Stimulated activated CD4-positive, alpha-beta T cell treated with anti-CD3 and anti-CD28 coated beads, Interleukin-1b, Interleukin-23, amount 100 ng/mL, for 48 hours (primary cell): Measurements from ENCODE around the gene RAB7B.
"Not testable (repeated sequence)": the region's sequence is repeated elsewhere in the genome, so short reads cannot be mapped to it uniquely, and the experiment has no call there.

Experiments used
- DNase-seq: peaks from one replicate; pipeline ENCODE4 v3.0.0-alpha.2; 2020

Gene RAB7B

GRCh38 chr1:206002871-206003801 is at the start of gene RAB7B:
RAB7B (minus strand) TSS chr1:206003395; CDS start chr1:205994135, 9,260 bp downstream.
- DNase-seq: no peak

DNA sequence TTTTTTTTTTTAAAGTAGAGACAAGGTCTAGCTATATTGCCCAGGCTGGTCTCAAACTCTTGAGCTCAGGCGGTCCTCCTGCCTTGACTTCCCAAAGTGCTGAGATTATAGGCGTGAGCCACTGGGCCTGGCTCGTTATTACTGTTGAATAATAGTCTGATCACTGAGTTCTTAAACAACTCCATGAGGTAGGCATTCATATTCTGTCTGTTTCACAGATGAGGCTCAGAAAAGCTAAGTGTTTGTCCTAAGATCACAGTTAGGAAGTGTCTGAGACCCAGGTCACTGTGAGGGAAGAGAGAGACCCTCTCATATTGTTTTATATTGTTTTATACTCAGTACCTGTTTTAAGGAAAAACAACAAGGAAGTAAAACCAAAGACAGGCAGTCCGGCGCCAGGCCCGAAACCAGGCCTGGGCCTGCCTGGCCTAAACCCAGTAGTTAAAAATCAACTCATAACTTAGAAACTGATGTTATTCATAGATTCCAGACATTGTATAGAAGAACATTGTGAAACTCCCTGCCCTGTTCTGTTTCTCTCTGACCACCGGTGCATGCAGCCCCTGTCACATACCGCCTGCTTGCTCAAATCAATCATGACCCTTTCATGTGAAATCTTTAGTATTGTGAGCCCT is 49.2 kb upstream of the RAB7B start:
- DNase-seq: not testable (repeated sequence)

DNA sequence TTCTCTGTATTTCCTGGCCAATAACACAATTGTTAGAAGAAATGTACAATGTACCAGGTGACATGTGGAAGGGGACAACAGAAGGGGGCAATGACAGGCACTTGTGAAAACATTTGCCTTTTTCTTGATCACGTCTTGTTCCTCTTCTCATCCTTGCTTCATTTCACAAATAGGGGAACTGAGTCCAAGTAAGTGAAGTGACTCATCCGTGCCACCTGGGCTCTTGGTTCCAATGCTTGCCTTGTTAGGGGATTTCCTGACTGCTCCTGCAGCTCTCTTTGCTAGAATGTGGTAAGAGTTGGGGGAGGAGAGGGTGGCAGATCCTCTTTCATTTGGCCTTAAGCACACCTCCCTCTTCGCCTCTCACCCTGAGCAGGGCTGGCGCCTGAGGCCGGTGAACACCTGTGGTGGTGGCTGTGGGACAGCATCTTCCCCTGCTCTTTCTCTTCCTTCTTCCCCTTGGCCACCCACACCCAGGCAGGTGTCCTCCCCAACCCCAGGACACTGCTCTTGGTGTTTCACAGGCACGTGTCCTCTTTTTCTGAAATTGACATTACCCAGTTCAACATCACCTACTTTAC is 47.5 kb upstream of the RAB7B start:
- DNase-seq: peak; percentile 55

- DNase-seq: no peak
These were observed 46.9 kb upstream of the RAB7B start for GRCh38 chr1:206049919-206050600.

DNA sequence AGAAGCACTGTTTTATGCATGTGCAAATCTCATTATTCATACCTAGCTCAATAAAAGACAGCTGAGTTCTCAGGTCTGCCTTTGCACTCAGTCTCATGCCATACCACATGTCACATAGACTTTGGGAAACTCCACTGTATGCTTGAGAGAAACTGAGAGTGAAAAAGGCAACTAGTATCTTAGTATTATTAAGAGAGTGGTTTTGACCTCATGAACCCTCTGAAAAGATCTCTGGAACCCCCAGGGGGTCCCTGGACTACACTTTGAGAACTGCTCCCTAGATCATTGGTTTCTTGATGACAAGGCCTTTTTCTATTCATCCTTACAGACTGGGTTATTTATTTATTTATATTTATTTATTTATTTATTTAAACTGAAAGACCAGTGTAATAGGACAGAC is 46.1 kb upstream of the RAB7B start:
- DNase-seq: no peak

- no peak for DNase-seq
These were observed 45.4 kb upstream of the RAB7B start for GRCh38 chr1:206048582-206048981.

DNA sequence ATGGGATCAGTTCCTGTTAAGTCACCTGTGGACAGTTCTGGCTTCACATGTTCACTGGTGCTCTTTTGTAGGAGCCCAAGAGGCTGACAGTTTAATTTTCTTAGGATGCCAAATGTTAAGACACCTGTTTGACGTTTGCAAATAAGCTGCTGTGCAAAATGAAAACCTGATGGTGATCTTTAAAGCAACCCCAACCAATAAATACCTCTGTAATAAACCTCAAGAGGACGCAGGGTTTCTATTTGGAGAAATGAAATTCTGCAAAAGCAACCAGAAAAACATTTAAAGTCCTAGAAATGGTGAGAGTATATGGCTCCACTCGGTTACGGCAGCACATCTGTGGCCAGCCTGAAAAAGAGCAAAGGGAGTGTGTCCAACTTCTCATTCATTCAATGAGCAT is 44.1 kb upstream of the RAB7B start:
- DNase-seq: no peak

DNA sequence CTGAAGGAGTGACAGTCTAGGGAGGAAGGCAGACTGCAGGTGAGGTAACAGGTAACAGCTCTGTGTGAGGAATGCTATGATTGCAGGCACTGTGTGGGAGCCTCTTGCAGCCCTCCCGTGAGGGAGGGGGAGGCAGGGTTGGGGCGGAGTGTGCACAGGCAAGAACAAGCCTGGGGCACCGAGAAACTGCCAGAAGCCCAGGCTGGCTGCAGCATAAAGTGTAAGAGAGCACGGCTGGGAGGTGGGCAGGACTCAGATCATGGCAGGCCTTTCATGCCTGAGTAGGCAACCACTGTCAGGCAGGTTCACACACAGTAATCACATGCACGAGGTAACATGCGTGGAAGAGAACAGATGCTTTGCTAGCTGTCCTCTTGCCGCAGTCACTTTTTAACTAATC is 38.4 kb upstream of the RAB7B start:
- no peak for DNase-seq

DNA sequence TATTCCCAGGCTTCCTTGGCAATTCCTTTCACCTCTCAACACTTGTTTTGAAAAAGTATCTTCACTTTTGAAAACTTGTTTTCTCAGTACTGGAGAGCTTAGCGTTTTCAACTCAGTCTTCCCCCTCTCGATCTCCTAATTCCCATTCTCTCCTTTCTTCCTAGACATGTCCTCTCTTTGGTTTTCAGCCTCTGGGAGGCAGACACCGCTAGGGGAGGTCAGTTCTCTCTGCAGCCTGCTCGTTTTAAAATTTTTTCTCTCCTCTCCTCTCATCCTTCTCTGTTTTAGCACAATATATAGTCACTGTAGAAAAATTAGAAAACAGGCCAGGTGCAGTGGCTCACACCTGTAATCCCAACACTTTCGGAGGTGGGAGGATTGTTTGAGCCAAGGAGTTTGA is 37.1 kb upstream of the RAB7B start:
- DNase-seq: no peak

GRCh38 chr1:206039046-206039973 is 36.1 kb upstream of the RAB7B start:
- DNase-seq: no peak

GRCh38 chr1:206037581-206037980 is 34.4 kb upstream of the RAB7B start:
- no peak for DNase-seq

- DNase-seq: no peak
These were observed 33.7 kb upstream of the RAB7B start for GRCh38 chr1:206036663-206037455.

GRCh38 chr1:206035027-206035426 is 31.8 kb upstream of the RAB7B start:
- no peak for DNase-seq

DNA sequence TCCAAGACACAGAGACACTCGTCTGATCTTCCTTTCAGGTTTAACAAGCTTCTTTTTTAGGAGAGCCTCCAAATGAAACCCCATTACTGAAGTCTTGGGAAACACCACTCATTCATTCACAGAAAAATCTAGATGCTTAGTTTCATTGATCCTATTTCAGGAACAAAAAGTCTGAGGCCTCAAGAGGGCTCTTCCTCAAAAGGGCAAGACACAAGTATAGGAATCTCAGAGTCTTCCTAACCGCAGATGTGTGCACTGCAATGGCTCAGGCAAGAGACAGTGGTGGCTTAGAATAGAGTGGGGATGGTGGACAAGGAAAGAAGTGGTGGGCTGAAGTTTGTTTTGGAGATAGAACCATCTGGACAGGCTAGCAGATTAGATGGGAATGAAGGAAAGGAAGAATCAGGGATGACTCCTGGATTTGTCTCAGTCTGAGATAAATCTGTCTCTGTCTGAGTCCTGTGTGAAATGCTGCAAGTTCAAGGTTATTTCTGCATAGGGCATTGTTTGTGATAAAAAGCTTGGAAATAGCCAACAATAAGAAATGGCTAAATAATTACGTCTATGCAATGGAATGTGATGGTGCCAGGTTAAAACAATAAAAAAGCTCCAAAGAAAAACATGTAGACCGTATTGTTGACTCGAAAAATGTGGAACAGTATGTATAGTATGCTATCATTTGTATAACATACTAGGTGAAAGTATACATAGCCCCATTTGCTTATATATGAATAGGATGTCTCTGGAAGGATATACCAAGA is 29.4 kb upstream of the RAB7B start:
- no peak for DNase-seq

GRCh38 chr1:206030714-206031113 is 27.5 kb upstream of the RAB7B start:
- peak; percentile 63 for DNase-seq

DNA sequence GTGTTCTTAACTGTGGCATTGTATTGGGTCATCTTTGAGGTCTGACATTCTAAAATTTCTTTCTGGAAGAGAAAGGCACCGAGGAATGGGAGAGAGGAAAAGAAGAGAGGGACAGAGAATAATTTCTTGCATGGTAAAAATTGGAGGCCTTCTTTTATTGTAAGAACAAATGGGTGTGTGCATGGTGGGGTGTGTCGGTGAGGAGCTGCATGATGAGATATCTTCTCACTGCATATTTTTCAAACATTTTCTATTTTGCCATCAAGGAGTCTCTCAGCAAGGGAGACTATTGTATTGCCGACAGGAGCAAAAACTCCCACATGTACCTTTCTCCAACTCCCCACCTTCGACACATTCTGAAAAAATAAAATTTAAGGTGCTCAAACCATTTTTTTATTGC is 27.0 kb upstream of the RAB7B start:
- DNase-seq: no peak

DNA sequence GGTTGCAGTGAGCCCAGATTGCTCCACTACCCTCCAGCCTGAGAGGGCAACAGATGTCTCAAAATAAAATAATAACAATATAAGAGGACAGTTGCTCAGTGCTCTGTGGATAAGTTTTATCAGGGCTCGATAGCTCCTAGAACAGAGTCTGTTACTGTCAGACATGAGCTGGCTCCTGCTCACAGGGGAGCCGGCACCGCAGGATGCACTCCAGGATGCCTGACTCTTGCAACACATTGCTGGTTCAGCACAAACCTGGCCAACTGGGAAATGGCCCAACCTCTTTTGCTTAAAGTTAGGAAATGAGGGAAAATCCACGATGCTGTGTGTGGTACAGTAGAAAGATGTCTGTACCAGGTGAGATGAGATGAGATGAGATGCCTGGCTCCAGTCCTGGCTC is 26.3 kb upstream of the RAB7B start:
- no peak for DNase-seq

- no peak for DNase-seq
These were observed 22.2 kb upstream of the RAB7B start for GRCh38 chr1:206025283-206025820.

- no peak for DNase-seq
These were observed 20.5 kb upstream of the RAB7B start, which contains the start of gene CTSE for GRCh38 chr1:206023695-206024094. CTSE (minus strand) TSS chr1:206023895; CDS start chr1:206023791, 104 bp downstream.

DNA sequence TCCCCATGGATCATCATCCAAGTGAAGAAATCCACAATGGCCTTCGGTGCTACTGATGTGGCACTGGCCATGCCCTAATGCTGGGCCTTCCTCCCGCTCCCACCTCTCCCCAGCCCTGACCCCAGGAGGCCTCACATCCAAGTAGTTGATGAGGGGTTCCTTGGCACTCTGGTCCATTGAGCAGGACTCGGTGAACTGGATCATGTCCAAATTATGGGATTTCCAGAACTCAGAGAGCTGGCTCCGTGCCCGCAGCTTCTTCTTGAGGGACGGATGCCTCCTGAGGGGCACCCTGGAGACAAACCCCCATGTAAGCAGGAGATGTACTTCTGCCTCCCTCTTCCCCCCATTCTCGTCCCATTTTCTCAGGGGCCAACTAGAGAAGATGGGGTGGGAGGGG is 19.6 kb upstream of the RAB7B start:
- no peak for DNase-seq
